AG04449 (cell line): ENCODE data around the gene SIPA1L2.

Source experiments
- CTCF ChIA-PET: fragments of 350-600 bp; formaldehyde crosslinking; extraction: SDS; loops from one replicate; lab custom pipeline; 2021; ENCODE audit warnings: antibody characterized with exemption; lab: Yijun Ruan, JAX
- POLR2A ChIA-PET: fragments of 400-600, 350-600 bp; formaldehyde crosslinking; extraction: SDS; loops from one replicate; lab custom pipeline; 2020; ENCODE audit warnings: antibody characterized with exemption, inconsistent platforms; lab: Yijun Ruan, JAX
- DNase-seq: peaks from one replicate; pipeline ENCODE4 v3.0.0-alpha.2; 2010; ENCODE audit warnings: low read depth, low spot score
- H3K4me3 ChIP-seq: 2 replicates; pipeline ENCODE4 v1.5.1; 2011; ENCODE audit warnings: low read depth, mild to moderate bottlenecking, control low read depth, low read length
- TF ChIP-seq, protein P1 (sequence below): IDR thresholded peaks from one replicate; pipeline ENCODE4 v1.5.1; 2011; ENCODE audit warnings: mild to moderate bottlenecking, moderate library complexity, low read length, control low read depth, inconsistent platforms; ENCODE audit not compliant: insufficient read depth; ENCODE audit errors: missing control alignments

Gene SIPA1L2, protein sequence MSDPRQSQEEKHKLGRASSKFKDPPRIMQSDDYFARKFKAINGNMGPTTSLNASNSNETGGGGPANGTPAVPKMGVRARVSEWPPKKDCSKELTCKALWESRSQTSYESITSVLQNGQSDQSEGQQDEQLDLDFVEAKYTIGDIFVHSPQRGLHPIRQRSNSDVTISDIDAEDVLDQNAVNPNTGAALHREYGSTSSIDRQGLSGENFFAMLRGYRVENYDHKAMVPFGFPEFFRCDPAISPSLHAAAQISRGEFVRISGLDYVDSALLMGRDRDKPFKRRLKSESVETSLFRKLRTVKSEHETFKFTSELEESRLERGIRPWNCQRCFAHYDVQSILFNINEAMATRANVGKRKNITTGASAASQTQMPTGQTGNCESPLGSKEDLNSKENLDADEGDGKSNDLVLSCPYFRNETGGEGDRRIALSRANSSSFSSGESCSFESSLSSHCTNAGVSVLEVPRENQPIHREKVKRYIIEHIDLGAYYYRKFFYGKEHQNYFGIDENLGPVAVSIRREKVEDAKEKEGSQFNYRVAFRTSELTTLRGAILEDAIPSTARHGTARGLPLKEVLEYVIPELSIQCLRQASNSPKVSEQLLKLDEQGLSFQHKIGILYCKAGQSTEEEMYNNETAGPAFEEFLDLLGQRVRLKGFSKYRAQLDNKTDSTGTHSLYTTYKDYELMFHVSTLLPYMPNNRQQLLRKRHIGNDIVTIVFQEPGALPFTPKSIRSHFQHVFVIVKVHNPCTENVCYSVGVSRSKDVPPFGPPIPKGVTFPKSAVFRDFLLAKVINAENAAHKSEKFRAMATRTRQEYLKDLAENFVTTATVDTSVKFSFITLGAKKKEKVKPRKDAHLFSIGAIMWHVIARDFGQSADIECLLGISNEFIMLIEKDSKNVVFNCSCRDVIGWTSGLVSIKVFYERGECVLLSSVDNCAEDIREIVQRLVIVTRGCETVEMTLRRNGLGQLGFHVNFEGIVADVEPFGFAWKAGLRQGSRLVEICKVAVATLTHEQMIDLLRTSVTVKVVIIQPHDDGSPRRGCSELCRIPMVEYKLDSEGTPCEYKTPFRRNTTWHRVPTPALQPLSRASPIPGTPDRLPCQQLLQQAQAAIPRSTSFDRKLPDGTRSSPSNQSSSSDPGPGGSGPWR (N-terminal part only)

GRCh38 chr1:232630047-232630893 is at the start of gene SIPA1L2:
SIPA1L2 (minus strand) TSS chr1:232630133; CDS start chr1:232515339, 114,794 bp downstream.
- H3K4me3 ChIP-seq = peak within 1 kb of the TSS; percentile 67
- ChIA-PET CTCF (interaction anchor here (0.8 to 1.6 kb wide), 6 partner anchors 10 to 874 kb away, joined by 3 to 7 read pairs (median 4); no protein-coding TSS in a partner anchor), POLR2A (no interaction called here)
- TF ChIP-seq, protein P1, sequence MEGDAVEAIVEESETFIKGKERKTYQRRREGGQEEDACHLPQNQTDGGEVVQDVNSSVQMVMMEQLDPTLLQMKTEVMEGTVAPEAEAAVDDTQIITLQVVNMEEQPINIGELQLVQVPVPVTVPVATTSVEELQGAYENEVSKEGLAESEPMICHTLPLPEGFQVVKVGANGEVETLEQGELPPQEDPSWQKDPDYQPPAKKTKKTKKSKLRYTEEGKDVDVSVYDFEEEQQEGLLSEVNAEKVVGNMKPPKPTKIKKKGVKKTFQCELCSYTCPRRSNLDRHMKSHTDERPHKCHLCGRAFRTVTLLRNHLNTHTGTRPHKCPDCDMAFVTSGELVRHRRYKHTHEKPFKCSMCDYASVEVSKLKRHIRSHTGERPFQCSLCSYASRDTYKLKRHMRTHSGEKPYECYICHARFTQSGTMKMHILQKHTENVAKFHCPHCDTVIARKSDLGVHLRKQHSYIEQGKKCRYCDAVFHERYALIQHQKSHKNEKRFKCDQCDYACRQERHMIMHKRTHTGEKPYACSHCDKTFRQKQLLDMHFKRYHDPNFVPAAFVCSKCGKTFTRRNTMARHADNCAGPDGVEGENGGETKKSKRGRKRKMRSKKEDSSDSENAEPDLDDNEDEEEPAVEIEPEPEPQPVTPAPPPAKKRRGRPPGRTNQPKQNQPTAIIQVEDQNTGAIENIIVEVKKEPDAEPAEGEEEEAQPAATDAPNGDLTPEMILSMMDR = peak; percentile 58
- peak; percentile 23 for DNase-seq

DNA sequence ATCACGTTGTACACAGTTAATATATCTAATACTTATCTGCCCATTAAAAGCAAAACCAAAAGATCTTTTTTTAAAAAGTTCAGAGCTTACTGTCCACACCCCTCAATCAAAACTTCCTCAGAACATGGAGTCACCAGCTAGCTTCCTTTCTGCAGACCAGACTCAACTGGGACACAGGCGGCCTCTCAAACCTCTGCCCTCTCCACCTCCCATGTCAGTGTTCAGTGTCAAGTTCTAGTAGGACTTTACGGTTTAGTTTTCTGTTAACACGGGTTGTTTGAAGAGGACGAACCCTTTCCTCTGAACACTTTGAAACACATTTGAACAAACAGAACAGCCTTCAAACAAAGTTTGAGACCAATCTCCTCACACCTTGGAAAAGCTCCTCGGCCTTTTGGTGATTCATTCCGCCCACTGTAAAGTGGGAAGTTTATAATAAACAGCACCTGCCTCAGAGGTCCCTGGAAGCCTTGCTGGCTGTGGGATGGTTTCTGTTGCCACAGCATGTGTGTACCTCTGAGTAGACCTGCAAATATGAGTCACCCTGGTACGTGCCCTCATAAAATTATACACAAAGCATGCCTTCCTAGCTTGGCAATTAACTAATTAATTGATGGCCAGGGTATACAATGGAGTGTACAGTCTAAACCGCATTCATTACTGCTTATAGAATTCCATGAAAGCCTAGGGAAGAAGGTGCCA is 48.4 kb upstream of the SIPA1L2 start:
- DNase-seq = no peak
- POLR2A ChIA-PET = interaction anchor here (0.6 kb wide), 1 partner anchor 8 kb away, joined by 3 read pairs; no protein-coding TSS in a partner anchor
- TF ChIP-seq, protein P1 = no peak
- no peak overlapping the region for H3K4me3 ChIP-seq
- CTCF ChIA-PET = no interaction called here

DNA sequence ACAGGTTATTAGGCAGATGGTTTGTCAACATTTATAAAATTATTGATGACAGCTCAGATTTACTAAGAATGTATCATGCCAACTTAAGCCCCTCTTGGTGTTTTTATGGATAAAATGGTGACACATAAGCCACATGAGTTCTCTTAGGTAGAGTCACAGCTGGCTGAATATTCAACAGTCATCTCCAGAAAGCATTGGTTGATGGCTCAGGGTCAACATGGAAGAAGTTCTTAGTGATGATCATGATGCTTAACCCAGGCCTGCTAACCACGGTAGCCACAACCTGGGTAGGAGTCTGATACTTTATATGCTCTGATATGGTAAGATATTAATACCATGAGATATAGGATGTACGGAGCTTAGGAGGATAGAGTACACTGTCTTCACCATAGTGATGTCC is 46.4 kb upstream of the SIPA1L2 start:
- CTCF ChIA-PET = no interaction called here
- POLR2A ChIA-PET = no interaction called here
- DNase-seq = no peak
- no peak overlapping the region for H3K4me3 ChIP-seq
- TF ChIP-seq, protein P1 = no peak

DNA sequence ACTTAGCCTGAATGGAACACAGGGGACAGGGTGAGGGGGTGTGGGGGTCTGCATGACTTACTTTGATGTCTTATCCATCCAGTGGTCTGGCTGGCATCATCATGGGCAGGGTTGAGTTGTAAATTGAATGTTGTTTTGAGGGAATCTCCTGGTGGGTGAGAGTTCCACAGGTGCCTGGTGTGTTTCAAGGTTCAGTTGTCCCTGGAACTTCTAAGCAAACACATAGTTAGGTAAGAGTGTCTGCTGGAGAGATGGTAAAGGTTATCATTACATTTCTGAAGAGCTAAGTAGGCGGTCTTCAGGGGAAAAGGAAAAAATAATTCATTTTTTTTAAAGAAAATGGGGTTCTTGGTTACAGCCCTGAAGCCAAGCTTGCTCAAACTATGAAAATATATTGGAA is 46.0 kb upstream of the SIPA1L2 start:
- no peak overlapping the region for H3K4me3 ChIP-seq
- TF ChIP-seq, protein P1 = no peak
- POLR2A ChIA-PET = no interaction called here
- DNase-seq = no peak
- CTCF ChIA-PET = no interaction called here

GRCh38 chr1:232675260-232675659 is 45.3 kb upstream of the SIPA1L2 start:
- CTCF ChIA-PET = no interaction called here
- DNase-seq = no peak
- POLR2A ChIA-PET = no interaction called here
- no peak overlapping the region for H3K4me3 ChIP-seq
- TF ChIP-seq, protein P1 = no peak
